SK-N-SH (cell line): ENCODE results near the gene RAMACL. TPM values are rescaled to one million over a fixed set of nuclear protein-coding genes. Genes with fewer than 3 reads are reported as not detected.

ENCODE experiments used
- CTCF ChIA-PET: fragments of 300-600, 350-600 bp; formaldehyde crosslinking; extraction: SDS; loops from one replicate; lab custom pipeline; 2021; lab: Yijun Ruan, JAX
- POLR2A ChIA-PET: fragments of 350-600 bp; sonication (Branson Sonifier 250); formaldehyde crosslinking; extraction: SDS; loops from one replicate; lab custom pipeline; 2020; ENCODE audit warnings: antibody characterized with exemption, inconsistent platforms; lab: Yijun Ruan, JAX
- DNase-seq: peaks from one replicate; pipeline ENCODE4 v3.0.0; 2012
- H2AFZ ChIP-seq: fragments of 200-600 bp; sonication (generic); 2 replicates; pipeline ENCODE4 v1.8.1; 2016; ENCODE audit warnings: antibody characterized with exemption, mild to moderate bottlenecking, low read depth
- H3F3A ChIP-seq: fragments of 200-600 bp; sonication (generic); replicated peaks from 2 replicates; pipeline ENCODE3; 2016; ENCODE audit warnings: antibody characterized with exemption, mild to moderate bottlenecking; ENCODE audit not compliant: insufficient read depth
- H3K27ac ChIP-seq, 2 experiments: fragments of 200-500 bp in 1 of 2; fragments of 200-600 bp in 1 of 2; sonication (Bioruptor generic) in 1 of 2; sonication (generic), shearing (Covaris generic) in 1 of 2; 2 replicates each; pipeline versions ENCODE4 v1.5.1 to v1.6.1; 2014 to 2016; ENCODE audit warnings: low read depth in 2 of 2, inconsistent platforms in 1 of 2, low read length in 1 of 2, mild to moderate bottlenecking in 1 of 2, mixed read lengths in 1 of 2
- H3K27me3 ChIP-seq: fragments of 200-600 bp; sonication (generic), shearing (Covaris generic); 2 replicates; pipeline ENCODE4 v1.6.1; 2016; ENCODE audit warnings: mixed run types; ENCODE audit not compliant: insufficient read depth
- H3K36me3 ChIP-seq, 2 experiments: fragments of 200-500 bp in 1 of 2; fragments of 200-600 bp in 1 of 2; sonication (Bioruptor generic) in 1 of 2; sonication (generic) in 1 of 2; replicated peaks in 1 of 2; 2 replicates each; pipeline versions ENCODE3 to v1.5.1; 2014 to 2016; ENCODE audit warnings: low read length in 1 of 2, mild to moderate bottlenecking in 1 of 2; ENCODE audit not compliant: insufficient read depth in 2 of 2, control insufficient read depth in 1 of 2
- H3K4me1 ChIP-seq, 2 experiments: fragments of 200-500 bp in 1 of 2; fragments of 200-600 bp in 1 of 2; sonication (Bioruptor generic) in 1 of 2; sonication (generic), shearing (Covaris generic) in 1 of 2; 2 replicates each; pipeline versions ENCODE4 v1.5.1 to v1.6.1; 2014 to 2016; ENCODE audit warnings: low read depth in 1 of 2, low read length in 1 of 2, mixed run types in 1 of 2; ENCODE audit not compliant: insufficient read depth in 2 of 2, control insufficient read depth in 1 of 2
- H3K4me2 ChIP-seq: fragments of 200-600 bp; sonication (generic), shearing (Covaris generic); 2 replicates; pipeline ENCODE4 v1.6.1; 2017; ENCODE audit warnings: mixed run types
- H3K4me3 ChIP-seq, 2 experiments: fragments of 200-500 bp in 1 of 2; fragments of 200-600 bp in 1 of 2; sonication (Bioruptor generic) in 1 of 2; sonication (generic), shearing (Covaris generic) in 1 of 2; 2 replicates each; pipeline versions ENCODE4 v1.5.1 to v1.8.1; 2014 to 2016; ENCODE audit warnings: low read depth in 2 of 2, inconsistent platforms in 1 of 2, low read length in 1 of 2, mild to moderate bottlenecking in 1 of 2, mixed read lengths in 1 of 2, moderate library complexity in 1 of 2
- H3K79me2 ChIP-seq: fragments of 200-600 bp; sonication (generic); 2 replicates; pipeline ENCODE4 v1.8.1; 2017; ENCODE audit warnings: mild to moderate bottlenecking; ENCODE audit not compliant: insufficient read depth
- H3K9ac ChIP-seq: fragments of 200-600 bp; sonication (generic); 2 replicates; pipeline ENCODE4 v1.6.1; 2017; ENCODE audit warnings: mixed run types
- H3K9me2 ChIP-seq: fragments of 200-600 bp; sonication (generic); 2 replicates; pipeline ENCODE4 v1.6.1; 2017; ENCODE audit warnings: mixed run types
- H3K9me3 ChIP-seq: fragments of 200-600 bp; sonication (generic); 2 replicates; pipeline ENCODE4 v1.6.1; 2017; ENCODE audit warnings: mixed run types, mild to moderate bottlenecking, moderate library complexity
- H4K20me1 ChIP-seq: fragments of 200-600 bp; sonication (generic); 2 replicates; pipeline ENCODE4 v1.6.1; 2017; ENCODE audit warnings: mild to moderate bottlenecking, mixed run types; ENCODE audit not compliant: insufficient read depth
- CHD2 ChIP-seq: fragments of 150-350 bp; IDR thresholded peaks from 2 replicates; pipeline ENCODE4 v1.6.1; 2018; ENCODE audit warnings: low read length; ENCODE audit not compliant: partially characterized antibody
- ELF1 ChIP-seq: IDR thresholded peaks from 2 replicates; pipeline ENCODE4 v1.4.0; 2012
- EP300 ChIP-seq, 2 experiments: IDR thresholded peaks; 2 replicates each; pipeline versions ENCODE4 v1.4.0 to v1.6.1; 2012; ENCODE audit warnings: borderline replicate concordance in 1 of 2, low read depth in 1 of 2, low read length in 1 of 2
- EZH2phosphoT487 ChIP-seq: fragments of 200-600 bp; sonication (generic); IDR thresholded peaks from 2 replicates; pipeline ENCODE4 v1.6.1; 2017; ENCODE audit warnings: low read depth, mixed run types, mild to moderate bottlenecking, antibody characterized with exemption, moderate library complexity, borderline replicate concordance
- FOSL2 ChIP-seq: IDR thresholded peaks from 2 replicates; pipeline ENCODE4 v1.4.0; 2012; ENCODE audit warnings: low read depth, mild to moderate bottlenecking, moderate library complexity, borderline replicate concordance
- FOXJ3 ChIP-seq: sonication (generic); formaldehyde crosslinking; IDR thresholded peaks from 2 replicates; pipeline ENCODE4 v1.5.1; 2020; ENCODE audit warnings: mild to moderate bottlenecking, missing genetic modification reagents
- FOXM1 ChIP-seq: IDR thresholded peaks from 2 replicates; pipeline ENCODE4 v1.4.0; 2012; ENCODE audit warnings: low read depth, mild to moderate bottlenecking
- GABPA ChIP-seq: IDR thresholded peaks from 2 replicates; pipeline ENCODE4 v1.4.0; 2012; ENCODE audit warnings: low read depth, mild to moderate bottlenecking
- GATA2 ChIP-seq: sonication (generic); formaldehyde crosslinking; IDR thresholded peaks from 2 replicates; pipeline ENCODE4 v1.5.0; 2020; ENCODE audit warnings: mild to moderate bottlenecking, missing genetic modification reagents
- IRF3 ChIP-seq: fragments of 150-350 bp; IDR thresholded peaks from 2 replicates; pipeline ENCODE4 v1.6.1; 2016; ENCODE audit warnings: mild to moderate bottlenecking, low read depth, low read length
- MEF2A ChIP-seq: IDR thresholded peaks from 2 replicates; pipeline ENCODE4 v1.4.0; 2012; ENCODE audit warnings: low read depth, borderline replicate concordance
- MXI1 ChIP-seq: IDR thresholded peaks from 2 replicates; pipeline ENCODE4 v1.6.1; 2012; ENCODE audit warnings: mild to moderate bottlenecking, low read depth, low read length, improper control_type of control experiment
- NFIC ChIP-seq: IDR thresholded peaks from 2 replicates; pipeline ENCODE4 v1.4.0; 2012; ENCODE audit warnings: borderline replicate concordance
- NRF1 ChIP-seq: IDR thresholded peaks from 2 replicates; pipeline ENCODE4 v1.6.1; 2012; ENCODE audit warnings: low read depth, mild to moderate bottlenecking, low read length
- POLR2AphosphoS5 ChIP-seq: IDR thresholded peaks from 2 replicates; pipeline ENCODE4 v1.6.1; 2012; ENCODE audit warnings: low read depth, low read length
- RAD21 ChIP-seq: IDR thresholded peaks from 2 replicates; pipeline ENCODE4 v1.6.1; 2012; ENCODE audit warnings: mild to moderate bottlenecking, low read length
- REST ChIP-seq: IDR thresholded peaks from 2 replicates; pipeline ENCODE4 v1.6.1; 2012; ENCODE audit warnings: mild to moderate bottlenecking, low read depth, low read length, moderate library complexity
- RFX5 ChIP-seq: IDR thresholded peaks from 2 replicates; pipeline ENCODE4 v1.6.1; 2012; ENCODE audit warnings: mild to moderate bottlenecking, improper control_type of control experiment, low read length
- RXRA ChIP-seq: IDR thresholded peaks from 2 replicates; pipeline ENCODE4 v1.4.0; 2012; ENCODE audit warnings: low read depth, mild to moderate bottlenecking, borderline replicate concordance
- SMC3 ChIP-seq: IDR thresholded peaks from 2 replicates; pipeline ENCODE4 v1.6.1; 2012; ENCODE audit warnings: low read depth, low read length, improper control_type of control experiment
- TCF12 ChIP-seq: IDR thresholded peaks from 2 replicates; pipeline ENCODE4 v1.4.0; 2012
- TEAD4 ChIP-seq: IDR thresholded peaks from 2 replicates; pipeline ENCODE4 v1.4.0; 2012; ENCODE audit warnings: mild to moderate bottlenecking, borderline replicate concordance; ENCODE audit not compliant: insufficient read depth
- ZBTB33 ChIP-seq: IDR thresholded peaks from 2 replicates; pipeline ENCODE4 v1.4.0; 2012; ENCODE audit warnings: low read depth, borderline replicate concordance
- WGBS: methylation state at CpG from one replicate; pipeline ENCODE4 v1.1.6; 2017; ENCODE audit warnings: low lambda C conversion rate; 5-methylcytosine and 5-hydroxymethylcytosine counted together
- polyA plus RNA-seq, 3 experiments: library from polyadenylated mRNA; depleted of rRNA; stranded (reverse); fragments of >200 nt; gene quantifications; 2 replicates each; pipeline ENCODE4 v1.2.3, GENCODE V29; 2012
- TF ChIP-seq, protein P1 (sequence below): IDR thresholded peaks from 2 replicates; pipeline ENCODE4 v1.4.0; 2012; ENCODE audit warnings: low read depth
- TF ChIP-seq, protein P2 (sequence below): fragments of 150-350 bp; IDR thresholded peaks from 2 replicates; pipeline ENCODE4 v1.6.1; 2017; ENCODE audit warnings: antibody characterized with exemption, low read length, low read depth, borderline replicate concordance
- TF ChIP-seq, protein P3 (sequence below): IDR thresholded peaks from 2 replicates; pipeline ENCODE4; 2012

RAMACL gene
- polyA plus RNA-seq, 1 of the 3 experiments (the other 2 are of a cell fraction): 0.10 TPM

DNA sequence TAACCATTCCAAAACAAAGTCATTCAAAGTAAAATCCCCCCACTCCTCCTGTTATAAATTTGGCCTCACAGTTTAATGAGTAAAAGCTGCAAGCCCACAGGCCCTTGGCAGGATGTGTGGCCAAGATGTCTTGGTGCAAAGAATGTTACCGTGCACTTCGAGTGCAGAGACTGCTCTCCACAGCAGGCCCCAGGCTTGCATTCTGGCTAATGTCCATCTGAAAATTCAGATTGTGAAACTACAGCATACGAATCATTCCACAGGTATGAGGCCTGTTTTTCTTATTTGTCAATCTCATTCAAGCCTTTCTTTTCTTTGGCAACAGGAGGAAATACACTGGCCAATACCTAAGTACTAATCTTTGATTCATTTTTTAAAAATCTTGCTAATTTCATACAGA lies 33.4 kb upstream of the RAMACL start:
- ChIA-PET POLR2A (no interaction called here), CTCF (interaction anchor here (1.1 to 1.6 kb wide), 4 partner anchors 111 to 150 kb away, joined by 3 to 4 read pairs (median 3); no protein-coding TSS in a partner anchor)
- Histone ChIP-seq H3K79me2 (peaks cover 85% of the 10 kb centered on the region), H2AFZ (no peak overlapping the region), H3K4me1 (peaks cover 37 to 81% of the 10 kb centered on the region in 2 experiments), H3F3A (peaks cover 41% of the 10 kb centered on the region), H3K27me3 (no peaks in the 10 kb centered on the region), H3K9me2 (no peaks in the 10 kb centered on the region), H3K27ac (peak overlapping the region; percentile 93 to 97), H4K20me1 (no peaks in the 10 kb centered on the region; the same call in 1 of the 2 replicates), H3K9ac (peak overlapping the region; percentile 67), H3K9me3 (no peaks in the 10 kb centered on the region), H3K4me2 (peak overlapping the region; percentile 78), H3K4me3 (no peak overlapping the region), H3K36me3 (peaks cover 19 to 24% of the 10 kb centered on the region in 2 experiments)
- DNase-seq: peak; percentile 47
- WGBS: 5% methylated on average over 3 of the region's 3 CpGs
- TF ChIP-seq ZBTB33 (peak; percentile 53; the same call in 1 of the 2 replicates), GABPA (no peak), GATA2 (no peak), IRF3 (no peak), RFX5 (no peak), REST (peak; percentile 71; the same call in 1 of the 2 replicates), EP300 (IDR thresholded peaks at IDR 0.05; ENCODE audit: borderline replicate concordance in 1 of 2, low read depth in 1 of 2, low read length in 1 of 2) (peak; percentile 33 to 92; a peak in 3 of 4 replicates), RXRA (peak; percentile 47; the same call in 1 of the 2 replicates), RAD21 (no peak), ELF1 (no peak), EZH2phosphoT487 (no peak), FOXJ3 (CRISPR knock-in tag) (no peak), SMC3 (no peak), POLR2AphosphoS5 (peak; percentile 89), TEAD4 (peak; percentile 89), NFIC (peak; percentile 98), MEF2A (peak; percentile 74; the same call in 1 of the 2 replicates), NRF1 (no peak), MXI1 (no peak), TCF12 (peak; percentile 94), CHD2 (no peak), FOXM1 (peak; percentile 69; the same call in 1 of the 2 replicates), FOSL2 (peak; percentile 86)
- TF ChIP-seq, protein P1, sequence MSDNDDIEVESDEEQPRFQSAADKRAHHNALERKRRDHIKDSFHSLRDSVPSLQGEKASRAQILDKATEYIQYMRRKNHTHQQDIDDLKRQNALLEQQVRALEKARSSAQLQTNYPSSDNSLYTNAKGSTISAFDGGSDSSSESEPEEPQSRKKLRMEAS: peak; percentile 76
- TF ChIP-seq, protein P2, sequence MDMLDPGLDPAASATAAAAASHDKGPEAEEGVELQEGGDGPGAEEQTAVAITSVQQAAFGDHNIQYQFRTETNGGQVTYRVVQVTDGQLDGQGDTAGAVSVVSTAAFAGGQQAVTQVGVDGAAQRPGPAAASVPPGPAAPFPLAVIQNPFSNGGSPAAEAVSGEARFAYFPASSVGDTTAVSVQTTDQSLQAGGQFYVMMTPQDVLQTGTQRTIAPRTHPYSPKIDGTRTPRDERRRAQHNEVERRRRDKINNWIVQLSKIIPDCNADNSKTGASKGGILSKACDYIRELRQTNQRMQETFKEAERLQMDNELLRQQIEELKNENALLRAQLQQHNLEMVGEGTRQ: no peak
- TF ChIP-seq, protein P3, sequence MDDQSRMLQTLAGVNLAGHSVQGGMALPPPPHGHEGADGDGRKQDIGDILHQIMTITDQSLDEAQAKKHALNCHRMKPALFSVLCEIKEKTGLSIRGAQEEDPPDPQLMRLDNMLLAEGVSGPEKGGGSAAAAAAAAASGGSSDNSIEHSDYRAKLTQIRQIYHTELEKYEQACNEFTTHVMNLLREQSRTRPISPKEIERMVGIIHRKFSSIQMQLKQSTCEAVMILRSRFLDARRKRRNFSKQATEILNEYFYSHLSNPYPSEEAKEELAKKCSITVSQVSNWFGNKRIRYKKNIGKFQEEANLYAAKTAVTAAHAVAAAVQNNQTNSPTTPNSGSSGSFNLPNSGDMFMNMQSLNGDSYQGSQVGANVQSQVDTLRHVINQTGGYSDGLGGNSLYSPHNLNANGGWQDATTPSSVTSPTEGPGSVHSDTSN: peak; percentile 91
